Measurements from ENCODE around the gene PPM1D. TPM values are rescaled to one million over a fixed set of nuclear protein-coding genes. Genes with fewer than 3 reads are reported as not detected.

PPM1D gene
- total and polyA plus RNA-seq, 2 of the 13 experiments (the other 11 are each of a cell fraction or from before 2014, with no cell fraction given) = 8.0 to 26.2 TPM

GRCh38 chr17:60601447-60602384 is 1.7 kb downstream of the PPM1D start (continued):
- TF ChIP-seq PATZ1 (CRISPR knock-in tag; IDR thresholded peaks at IDR 0.05) (peak; percentile 37; the same call in 1 of the 2 replicates), KLF11 (CRISPR knock-in tag; IDR thresholded peaks at IDR 0.05) (no peak; the same call in 1 of the 2 replicates), ZNF879 (CRISPR knock-in tag; IDR thresholded peaks at IDR 0.05) (no peak), GRHL1 (CRISPR knock-in tag; conservative IDR thresholded peaks at IDR 0.05) (no peak), GATA4 (IDR thresholded peaks at IDR 0.05; ENCODE audit: borderline replicate concordance, low read depth) (no peak), IKZF5 (CRISPR knock-in tag; IDR thresholded peaks at IDR 0.05) (0 out of 2 replicates have a peak, but pooled peaks have one; percentile 55), ELF4 (CRISPR knock-in tag; IDR thresholded peaks at IDR 0.05; ENCODE audit: borderline replicate concordance) (no peak), SRSF9 (IDR thresholded peaks at IDR 0.05; ENCODE audit: borderline replicate concordance, insufficient read depth, low read depth, low read length, poor library complexity, severe bottlenecking) (no peak), SRSF4 (IDR thresholded peaks at IDR 0.05; ENCODE audit: low read depth, low read length, poor library complexity, severe bottlenecking) (no peak), ZNF674 (CRISPR knock-in tag; IDR thresholded peaks at IDR 0.05; ENCODE audit: low read depth) (no peak), ZFAT (CRISPR knock-in tag; conservative IDR thresholded peaks at IDR 0.05) (no peak), SAFB2 (CRISPR knock-in tag; IDR thresholded peaks at IDR 0.05; ENCODE audit: borderline replicate concordance, low read depth) (no peak), TRIM24 (CRISPR knock-in tag; IDR thresholded peaks at IDR 0.05) (no peak), HDAC6 (IDR thresholded peaks at IDR 0.05; ENCODE audit: low read depth, low read length) (no peak), PPARG (CRISPR knock-in tag; conservative IDR thresholded peaks at IDR 0.05) (no peak), TRAFD1 (CRISPR knock-in tag; IDR thresholded peaks at IDR 0.05; ENCODE audit: borderline replicate concordance) (no peak), ZNF543 (CRISPR knock-in tag; IDR thresholded peaks at IDR 0.05) (no peak), ZNF230 (CRISPR knock-in tag; IDR thresholded peaks at IDR 0.05) (no peak), SYNCRIP (IDR thresholded peaks at IDR 0.05; ENCODE audit: insufficient read depth, low read depth, low read length) (no peak), ATRX (CRISPR knock-in tag; IDR thresholded peaks at IDR 0.05; ENCODE audit: borderline replicate concordance) (no peak), SNAI1 (CRISPR knock-in tag; IDR thresholded peaks at IDR 0.05; ENCODE audit: borderline replicate concordance) (no peak), NKX3-1 (CRISPR knock-in tag; IDR thresholded peaks at IDR 0.05) (no peak), RNF2 (conservative IDR thresholded peaks at IDR 0.05; ENCODE audit: low read depth) (no peak)

Data from HepG2 (cell line).